ACC112 (cell line): ENCODE measurements around the gene GSPT2.

ENCODE experiments used
- H2AFZ ChIP-seq: fragments of 200-600 bp; sonication (generic); one replicate; pipeline ENCODE4 v1.6.0; 2017; ENCODE audit warnings: antibody characterized with exemption, low read length; ENCODE audit not compliant: unreplicated experiment
- H3K27ac ChIP-seq: fragments of 200-600 bp; sonication (generic); 2 replicates; pipeline ENCODE4 v1.5.1; 2014; ENCODE audit warnings: low read depth, mild to moderate bottlenecking, antibody characterized with exemption, low read length, moderate library complexity
- H3K27me3 ChIP-seq: fragments of 200-600 bp; sonication (generic); 2 replicates; pipeline ENCODE4 v1.6.1; 2014; ENCODE audit warnings: mild to moderate bottlenecking, antibody characterized with exemption, low read length, moderate library complexity, mixed read lengths; ENCODE audit not compliant: insufficient read depth
- H3K36me3 ChIP-seq: fragments of 200-600 bp; sonication (generic); 2 replicates; pipeline ENCODE4 v1.6.1; 2016; ENCODE audit warnings: mild to moderate bottlenecking, antibody characterized with exemption, low read length, moderate library complexity, mixed read lengths; ENCODE audit not compliant: insufficient read depth
- H3K4me1 ChIP-seq: fragments of 200-600 bp; sonication (generic); one replicate; pipeline ENCODE4 v1.6.1; 2016; ENCODE audit warnings: low read length, mixed read lengths; ENCODE audit not compliant: insufficient read depth, unreplicated experiment, control insufficient read depth
- H3K4me3 ChIP-seq: fragments of 200-600 bp; sonication (generic); 2 replicates; pipeline ENCODE4 v1.5.1; 2014; ENCODE audit warnings: mild to moderate bottlenecking, low read depth, low read length
- H3K79me2 ChIP-seq: fragments of 200-600 bp; sonication (generic); one replicate; pipeline ENCODE4 v1.6.0; 2016; ENCODE audit warnings: low read length; ENCODE audit not compliant: control insufficient read depth, unreplicated experiment, insufficient read depth

Gene GSPT2

GRCh38 chrX:51759055-51759839 is 16.0 kb downstream of the GSPT2 start:
- Histone ChIP-seq H3K79me2 (no peaks in the 10 kb centered on the region), H3K27me3 (no peaks in the 10 kb centered on the region; the same call in 1 of the 2 replicates), H3K27ac (no peak overlapping the region), H3K4me1 (no peaks in the 10 kb centered on the region), H2AFZ (no peak overlapping the region), H3K4me3 (no peak overlapping the region), H3K36me3 (no peaks in the 10 kb centered on the region)

GRCh38 chrX:51760657-51761056 is 17.4 kb downstream of the GSPT2 start:
- no peaks in the 10 kb centered on the region; the same call in 1 of the 2 replicates for H3K27me3 ChIP-seq
- no peaks in the 10 kb centered on the region for H3K36me3 ChIP-seq
- no peak overlapping the region for H2AFZ ChIP-seq
- H3K4me3 ChIP-seq, result no peak overlapping the region
- no peaks in the 10 kb centered on the region for H3K4me1 ChIP-seq
- no peak overlapping the region for H3K27ac ChIP-seq
- no peaks in the 10 kb centered on the region for H3K79me2 ChIP-seq

- Histone ChIP-seq H3K4me3 (no peak overlapping the region), H3K36me3 (no peaks in the 10 kb centered on the region), H3K4me1 (no peaks in the 10 kb centered on the region), H3K27ac (no peak overlapping the region), H3K27me3 (peaks cover 15% of the 10 kb centered on the region; the same call in 1 of the 2 replicates), H3K79me2 (no peaks in the 10 kb centered on the region), H2AFZ (no peak overlapping the region)
Observed at GRCh38 chrX:51766546-51766945, 23.3 kb downstream of the GSPT2 start.

GRCh38 chrX:51776851-51777250 is 33.6 kb downstream of the GSPT2 start:
- H3K27ac ChIP-seq, result no peak overlapping the region
- H3K79me2 ChIP-seq, result no peaks in the 10 kb centered on the region
- H2AFZ ChIP-seq, result no peak overlapping the region
- H3K4me1 ChIP-seq, result no peaks in the 10 kb centered on the region
- H3K36me3 ChIP-seq, result no peaks in the 10 kb centered on the region
- H3K27me3 ChIP-seq, result peaks cover 4% of the 10 kb centered on the region; the same call in 1 of the 2 replicates
- H3K4me3 ChIP-seq, result no peak overlapping the region

GRCh38 chrX:51779306-51779705 is 36.1 kb downstream of the GSPT2 start:
- Histone ChIP-seq H3K36me3 (no peaks in the 10 kb centered on the region), H3K27ac (no peak overlapping the region), H3K79me2 (no peaks in the 10 kb centered on the region)

GRCh38 chrX:51795136-51795535 is 51.9 kb downstream of the GSPT2 start:
- Histone ChIP-seq H3K79me2 (no peaks in the 10 kb centered on the region), H3K27ac (no peak overlapping the region), H3K36me3 (no peaks in the 10 kb centered on the region), H2AFZ (no peak overlapping the region), H3K4me1 (no peaks in the 10 kb centered on the region), H3K27me3 (0 out of 2 replicates have a peak, but pooled peaks cover 5% of the 10 kb centered on the region), H3K4me3 (no peak overlapping the region)

More at GRCh38 chrX:51779306-51779705, 36.1 kb downstream of the GSPT2 start:
- Histone ChIP-seq H3K4me3 (no peak overlapping the region), H3K4me1 (no peaks in the 10 kb centered on the region), H2AFZ (no peak overlapping the region), H3K27me3 (peaks cover 4% of the 10 kb centered on the region; the same call in 1 of the 2 replicates)
